SK-N-MC (cell line): ENCODE data around the gene VWC2L.

Source experiments
- DNase-seq: peaks from one replicate; pipeline ENCODE4 v3.0.0-alpha.2; 2011; ENCODE audit warnings: low read depth, low spot score
- H3K27ac ChIP-seq: fragments of 200-600 bp; sonication (generic); 2 replicates; pipeline ENCODE4 v1.5.1; 2016; ENCODE audit warnings: mixed run types
- H3K36me3 ChIP-seq: fragments of 200-600 bp; sonication (generic); 2 replicates; pipeline ENCODE4 v1.6.1; 2017; ENCODE audit warnings: antibody characterized with exemption, low read length, mixed read lengths; ENCODE audit not compliant: insufficient read depth
- H3K4me3 ChIP-seq: fragments of 200-600 bp; sonication (generic); 2 replicates; pipeline ENCODE4 v1.5.1; 2016
- H3K9ac ChIP-seq: fragments of 200-600 bp; sonication (generic); 2 replicates; pipeline ENCODE4 v1.8.0; 2017; ENCODE audit warnings: mixed run types, mixed read lengths; ENCODE audit not compliant: insufficient read length
- H3K9me3 ChIP-seq: fragments of 200-600 bp; sonication (generic); 2 replicates; pipeline ENCODE4 v1.6.1; 2017; ENCODE audit warnings: low read depth, mild to moderate bottlenecking, antibody characterized with exemption, low read length, moderate library complexity, mixed read lengths
- EZH2 ChIP-seq: fragments of 200-600 bp; sonication (generic); IDR thresholded peaks from one replicate; pipeline ENCODE4 v1.6.1; 2017; ENCODE audit warnings: antibody characterized with exemption
- FOXP2 ChIP-seq: optimal IDR thresholded peaks from 2 replicates; pipeline ENCODE3; 2011; ENCODE audit warnings: mild to moderate bottlenecking, moderate library complexity; ENCODE audit not compliant: insufficient read depth; ENCODE audit errors: extremely low read length, control extremely low read depth
- POLR2AphosphoS5 ChIP-seq: IDR thresholded peaks from 2 replicates; pipeline ENCODE4 v1.6.1; 2012; ENCODE audit warnings: mild to moderate bottlenecking, low read depth, low read length, borderline replicate concordance

Gene VWC2L

GRCh38 chr2:214565246-214565645 lies 154.4 kb downstream of the VWC2L start:
- Histone ChIP-seq H3K4me3 (no peak overlapping the region), H3K27ac (no peak overlapping the region), H3K9ac (no peak overlapping the region), H3K9me3 (no peaks in the 10 kb centered on the region), H3K36me3 (no peaks in the 10 kb centered on the region)
- TF ChIP-seq FOXP2 = no peak
- TF ChIP-seq EZH2 = no peak
- no peak for DNase-seq

- TF ChIP-seq POLR2AphosphoS5 (no peak), EZH2 (no peak), FOXP2 (no peak)
- Histone ChIP-seq H3K4me3 (no peak overlapping the region), H3K9ac (no peak overlapping the region), H3K9me3 (no peaks in the 10 kb centered on the region), H3K27ac (no peak overlapping the region), H3K36me3 (no peaks in the 10 kb centered on the region)
- DNase-seq = no peak
Measured at GRCh38 chr2:214566457-214566856, 155.6 kb downstream of the VWC2L start.

- no peak for TF ChIP-seq FOXP2
- no peak for TF ChIP-seq EZH2
- no peak for TF ChIP-seq POLR2AphosphoS5
- Histone ChIP-seq H3K36me3 (no peaks in the 10 kb centered on the region), H3K9me3 (no peaks in the 10 kb centered on the region), H3K27ac (no peak overlapping the region), H3K4me3 (no peak overlapping the region), H3K9ac (no peak overlapping the region)
- no peak for DNase-seq
Measured at GRCh38 chr2:214569419-214570035, 158.7 kb downstream of the VWC2L start.

GRCh38 chr2:214574084-214574781 lies 163.4 kb downstream of the VWC2L start:
- TF ChIP-seq POLR2AphosphoS5 (no peak), FOXP2 (no peak), EZH2 (no peak)
- Histone ChIP-seq H3K27ac (no peak overlapping the region), H3K4me3 (no peak overlapping the region), H3K36me3 (no peaks in the 10 kb centered on the region), H3K9ac (no peak overlapping the region), H3K9me3 (no peaks in the 10 kb centered on the region)
- no peak for DNase-seq

GRCh38 chr2:214575030-214575429 lies 164.2 kb downstream of the VWC2L start:
- Histone ChIP-seq H3K27ac (no peak overlapping the region), H3K36me3 (no peaks in the 10 kb centered on the region), H3K9me3 (no peaks in the 10 kb centered on the region), H3K9ac (no peak overlapping the region), H3K4me3 (no peak overlapping the region)
- TF ChIP-seq POLR2AphosphoS5 (no peak), EZH2 (no peak), FOXP2 (no peak)
- DNase-seq = no peak

GRCh38 chr2:214575465-214575864 lies 164.6 kb downstream of the VWC2L start:
- no peak for TF ChIP-seq FOXP2
- no peak for TF ChIP-seq EZH2
- TF ChIP-seq POLR2AphosphoS5 = no peak
- Histone ChIP-seq H3K27ac (no peak overlapping the region), H3K9ac (no peak overlapping the region), H3K36me3 (no peaks in the 10 kb centered on the region), H3K4me3 (no peak overlapping the region), H3K9me3 (no peaks in the 10 kb centered on the region)
- DNase-seq = no peak

- no peak for DNase-seq
- TF ChIP-seq FOXP2 (no peak), EZH2 (no peak), POLR2AphosphoS5 (no peak)
- no peak overlapping the region for H3K27ac ChIP-seq
- H3K4me3 ChIP-seq = no peak overlapping the region
- no peaks in the 10 kb centered on the region for H3K9me3 ChIP-seq
- no peak overlapping the region for H3K9ac ChIP-seq
- no peaks in the 10 kb centered on the region for H3K36me3 ChIP-seq
Measured at GRCh38 chr2:214577769-214578168, 166.9 kb downstream of the VWC2L start.

- no peak overlapping the region; the same call in 1 of the 2 replicates for H3K4me3 ChIP-seq
- no peak overlapping the region for H3K9ac ChIP-seq
- no peak overlapping the region for H3K27ac ChIP-seq
- TF ChIP-seq FOXP2 (no peak), EZH2 (no peak), POLR2AphosphoS5 (no peak)
- H3K9me3 ChIP-seq = no peaks in the 10 kb centered on the region
- no peak for DNase-seq
- H3K36me3 ChIP-seq = no peaks in the 10 kb centered on the region
Measured at GRCh38 chr2:214578442-214578841, 167.6 kb downstream of the VWC2L start.

- no peak for DNase-seq
- no peaks in the 10 kb centered on the region for H3K9me3 ChIP-seq
- TF ChIP-seq FOXP2 = no peak
- no peak for TF ChIP-seq POLR2AphosphoS5
- no peak for TF ChIP-seq EZH2
- no peak overlapping the region for H3K27ac ChIP-seq
- no peak overlapping the region for H3K9ac ChIP-seq
- no peaks in the 10 kb centered on the region for H3K36me3 ChIP-seq
- no peak overlapping the region for H3K4me3 ChIP-seq
Measured at GRCh38 chr2:214579035-214579434, 168.2 kb downstream of the VWC2L start.
